Activated CD8-positive, alpha-beta memory T cell treated with anti-CD3 and anti-CD28 coated beads for 1 hour (primary cell): ENCODE data around the gene AGTRAP.

Experiments used
- DNase-seq, 2 donors: peaks; one replicate each; pipeline ENCODE4 v3.0.0-alpha.2; 2020; ENCODE audit warnings: low read depth in 1 of 2; ENCODE audit errors: extremely low read depth in 1 of 2

Gene AGTRAP

GRCh38 chr1:11757047-11757446 lies 21.1 kb downstream of the AGTRAP start:
- no peak for DNase-seq

- no peak for DNase-seq
These were observed 23.9 kb downstream of the AGTRAP start for GRCh38 chr1:11759791-11760190.

- no peak for DNase-seq
These were observed 25.3 kb downstream of the AGTRAP start for GRCh38 chr1:11761285-11761684.

- DNase-seq = no peak
These were observed 26.1 kb downstream of the AGTRAP start, which contains the start of gene C1orf167 for GRCh38 chr1:11761988-11762406. C1orf167 (plus strand) TSS chr1:11762193; CDS start chr1:11764401, 2,208 bp downstream.

GRCh38 chr1:11764115-11764514 lies 28.2 kb downstream of the AGTRAP start:
- DNase-seq = no peak

GRCh38 chr1:11764519-11764918 lies 28.6 kb downstream of the AGTRAP start:
- no peak for DNase-seq

- DNase-seq = no peak
These were observed 29.9 kb downstream of the AGTRAP start for GRCh38 chr1:11765661-11766428.

GRCh38 chr1:11766429-11766776 lies 30.5 kb downstream of the AGTRAP start:
- no peak for DNase-seq

GRCh38 chr1:11767922-11768704 lies 32.2 kb downstream of the AGTRAP start:
- DNase-seq = no peak

- DNase-seq = no peak
These were observed 32.9 kb downstream of the AGTRAP start for GRCh38 chr1:11768821-11769220.

- DNase-seq = no peak
These were observed 33.3 kb downstream of the AGTRAP start for GRCh38 chr1:11769274-11769673.

- DNase-seq = no peak
These were observed 34.1 kb downstream of the AGTRAP start for GRCh38 chr1:11770011-11770410.

- no peak for DNase-seq
These were observed 35.6 kb downstream of the AGTRAP start for GRCh38 chr1:11771481-11772043.

- DNase-seq = no peak
These were observed 36.5 kb downstream of the AGTRAP start for GRCh38 chr1:11772458-11772857.

- no peak for DNase-seq
These were observed 38.8 kb downstream of the AGTRAP start for GRCh38 chr1:11774753-11775152.

GRCh38 chr1:11777658-11778322 lies 41.9 kb downstream of the AGTRAP start:
- no peak for DNase-seq

- no peak for DNase-seq
These were observed 42.4 kb downstream of the AGTRAP start for GRCh38 chr1:11778336-11778735.

GRCh38 chr1:11778844-11779623 lies 43.1 kb downstream of the AGTRAP start:
- no peak for DNase-seq

- no peak for DNase-seq
These were observed 43.9 kb downstream of the AGTRAP start for GRCh38 chr1:11779715-11780379.
